Neural cell (in vitro differentiated cells): Measurements from ENCODE around the gene B4GALT5.
"Not testable (repeated sequence)": the region's sequence is repeated elsewhere in the genome, so short reads cannot be mapped to it uniquely, and the experiment has no call there.

Experiments
- CTCF ChIP-seq: fragments of 450-650 bp; IDR thresholded peaks from 2 replicates; pipeline ENCODE4 v1.5.1; 2014; ENCODE audit warnings: antibody characterized with exemption, mild to moderate bottlenecking, moderate library complexity; ENCODE audit not compliant: poor library complexity, severe bottlenecking
- EP300 ChIP-seq: fragments of 450-650 bp; conservative IDR thresholded peaks from 2 replicates; pipeline ENCODE4 v1.6.1; 2014; ENCODE audit warnings: antibody characterized with exemption, mild to moderate bottlenecking, moderate library complexity; ENCODE audit not compliant: poor library complexity, severe bottlenecking
- EZH2 ChIP-seq: fragments of 200-600, 300-800 bp; shearing (Covaris generic), sonication (generic); IDR thresholded peaks from 2 replicates; pipeline ENCODE4 v1.6.1; 2014; ENCODE audit warnings: antibody characterized with exemption, low read length, borderline replicate concordance, mild to moderate bottlenecking; ENCODE audit not compliant: insufficient read depth, poor library complexity, severe bottlenecking
- MXI1 ChIP-seq: fragments of 450-650 bp; conservative IDR thresholded peaks from 2 replicates; pipeline ENCODE4 v1.6.1; 2014; ENCODE audit warnings: antibody characterized with exemption, mild to moderate bottlenecking; ENCODE audit not compliant: poor library complexity, severe bottlenecking
- POLR2AphosphoS5 ChIP-seq: IDR thresholded peaks from 2 replicates; pipeline ENCODE4 v1.6.1; 2012
- RAD21 ChIP-seq: fragments of 450-650 bp; conservative IDR thresholded peaks from 2 replicates; pipeline ENCODE4 v1.6.1; 2014; ENCODE audit warnings: antibody characterized with exemption, mild to moderate bottlenecking, moderate library complexity
- SMC3 ChIP-seq: fragments of 450-650 bp; conservative IDR thresholded peaks from 2 replicates; pipeline ENCODE4 v1.6.1; 2014; ENCODE audit warnings: antibody characterized with exemption, mild to moderate bottlenecking, moderate library complexity; ENCODE audit not compliant: poor library complexity

DNA sequence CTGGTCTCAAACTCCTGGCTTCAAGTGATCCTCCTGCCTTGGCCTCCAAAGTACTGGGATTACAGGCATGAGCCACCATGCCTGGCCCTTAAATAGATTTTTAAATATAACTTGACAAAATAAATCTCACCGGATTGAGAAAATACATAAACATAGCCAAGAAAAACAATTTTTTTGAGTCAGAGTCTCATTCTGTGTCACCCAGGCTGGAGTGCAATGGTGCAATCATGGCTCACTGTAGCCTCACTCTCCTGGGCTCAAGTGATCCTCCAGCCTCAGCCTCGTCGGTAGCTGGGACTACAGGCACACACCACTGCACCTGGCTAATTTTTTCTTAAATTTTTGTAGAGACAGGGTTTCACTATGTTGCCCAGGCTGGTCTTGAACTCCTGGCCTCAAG, 85.4 kb downstream of the B4GALT5 start:
- not testable (repeated sequence) for TF ChIP-seq EZH2, CTCF, POLR2AphosphoS5, RAD21, SMC3, MXI1, EP300
